K562 (cell line): ENCODE data around the gene ARHGAP22.

Experiments used
- CTCF ChIP-seq, 3 experiments: IDR thresholded peaks in 2 of 3; conservative IDR thresholded peaks in 1 of 3; 2 replicates each; pipeline ENCODE4 v1.5.1; 2011 to 2012; ENCODE audit warnings: low read length in 3 of 3, mild to moderate bottlenecking in 3 of 3, control low read depth in 2 of 3, improper control_type of control experiment in 1 of 3, inconsistent platforms in 1 of 3, low read depth in 1 of 3, mixed read lengths in 1 of 3, moderate library complexity in 1 of 3; ENCODE audit not compliant: insufficient read depth in 2 of 3
- FOXA1 ChIP-seq: fragments of 450-650 bp; IDR thresholded peaks from 2 replicates; pipeline ENCODE4 v1.6.1; 2016; ENCODE audit warnings: mild to moderate bottlenecking, borderline replicate concordance
- FOXM1 ChIP-seq, 2 experiments: fragments of 450-650 bp in 1 of 2; sonication (generic) in 1 of 2; formaldehyde crosslinking in 1 of 2; IDR thresholded peaks; 2 replicates each; pipeline versions ENCODE4 v1.6.1 to v1.9.0; 2017 to 2022; ENCODE audit warnings: low read depth in 2 of 2, mild to moderate bottlenecking in 2 of 2, missing genetic modification reagents in 1 of 2, moderate library complexity in 1 of 2
- GATAD2A ChIP-seq: fragments of 450-650 bp; IDR thresholded peaks from 2 replicates; pipeline ENCODE4 v1.6.1; 2017
- HNRNPL ChIP-seq: fragments of 200-400 bp; formaldehyde crosslinking; IDR thresholded peaks from 2 replicates; pipeline ENCODE4 v1.6.1; 2017; ENCODE audit warnings: low read depth, mild to moderate bottlenecking, low read length
- NR3C1 ChIP-seq: sonication (generic); formaldehyde crosslinking; IDR thresholded peaks from 2 replicates; pipeline ENCODE4 v1.8.1; 2022; ENCODE audit warnings: missing genetic modification reagents
- PREB ChIP-seq: sonication (generic); formaldehyde crosslinking; IDR thresholded peaks from 2 replicates; pipeline ENCODE4 v1.8.1; 2023; ENCODE audit warnings: mild to moderate bottlenecking, missing genetic modification reagents
- ZBTB43 ChIP-seq: sonication (generic); formaldehyde crosslinking; IDR thresholded peaks from 2 replicates; pipeline ENCODE4 v1.8.0; 2023; ENCODE audit warnings: mild to moderate bottlenecking, missing genetic modification reagents
- ZBTB7A ChIP-seq: IDR thresholded peaks from 2 replicates; pipeline ENCODE4 v1.6.1; 2011; ENCODE audit warnings: low read depth, mild to moderate bottlenecking, low read length, moderate library complexity, borderline replicate concordance; ENCODE audit not compliant: control insufficient read depth
- ZNF551 ChIP-seq: fragments of 250-450 bp; sonication (Bioruptor Pico); IDR thresholded peaks from 2 replicates; pipeline ENCODE4 v1.5.0; 2021; ENCODE audit warnings: mild to moderate bottlenecking, moderate library complexity
- TF ChIP-seq, protein P1 (sequence below): fragments of 450-650 bp; formaldehyde crosslinking; IDR thresholded peaks from 2 replicates; pipeline ENCODE4 v1.4.0; 2020; ENCODE audit warnings: mild to moderate bottlenecking, mixed read lengths

- TF ChIP-seq HNRNPL, result no peak
- TF ChIP-seq ZNF551, result no peak
- no peak for TF ChIP-seq GATAD2A
- no peak for TF ChIP-seq FOXA1
- TF ChIP-seq PREB (CRISPR knock-in tag), result no peak
- no peak for TF ChIP-seq ZBTB43 (CRISPR knock-in tag)
- TF ChIP-seq CTCF (IDR thresholded peaks at IDR 0.05 in 2 of 3, conservative IDR thresholded peaks at IDR 0.05 in 1 of 3; ENCODE audit: insufficient read depth in 2 of 3, low read depth in 1 of 3, low read length in 3 of 3), result no peak
- no peak for TF ChIP-seq FOXM1 (IDR thresholded peaks at IDR 0.05; ENCODE audit: low read depth)
- TF ChIP-seq FOXM1 (CRISPR knock-in tag; IDR thresholded peaks at IDR 0.05; ENCODE audit: low read depth), result no peak
- TF ChIP-seq, protein P1, sequence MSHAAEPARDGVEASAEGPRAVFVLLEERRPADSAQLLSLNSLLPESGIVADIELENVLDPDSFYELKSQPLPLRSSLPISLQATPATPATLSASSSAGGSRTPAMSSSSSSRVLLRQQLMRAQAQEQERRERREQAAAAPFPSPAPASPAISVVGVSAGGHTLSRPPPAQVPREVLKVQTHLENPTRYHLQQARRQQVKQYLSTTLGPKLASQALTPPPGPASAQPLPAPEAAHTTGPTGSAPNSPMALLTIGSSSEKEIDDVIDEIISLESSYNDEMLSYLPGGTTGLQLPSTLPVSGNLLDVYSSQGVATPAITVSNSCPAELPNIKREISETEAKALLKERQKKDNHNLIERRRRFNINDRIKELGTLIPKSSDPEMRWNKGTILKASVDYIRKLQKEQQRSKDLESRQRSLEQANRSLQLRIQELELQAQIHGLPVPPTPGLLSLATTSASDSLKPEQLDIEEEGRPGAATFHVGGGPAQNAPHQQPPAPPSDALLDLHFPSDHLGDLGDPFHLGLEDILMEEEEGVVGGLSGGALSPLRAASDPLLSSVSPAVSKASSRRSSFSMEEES (CRISPR knock-in tag), result no peak
- no peak for TF ChIP-seq ZBTB7A
- no peak for TF ChIP-seq NR3C1 (CRISPR knock-in tag)
These were observed 30.0 kb downstream of the ARHGAP22 start for GRCh38 chr10:48574817-48575380.
